Measurements from ENCODE around the gene KIAA0753. TPM values are rescaled to one million over a fixed set of nuclear protein-coding genes. Genes with fewer than 3 reads are reported as not detected.

KIAA0753 gene
- polyA plus RNA-seq, 1 donor (not counting 4 experiments of a cell fraction or from before 2014, with no cell fraction given) = 11.6 TPM

DNA sequence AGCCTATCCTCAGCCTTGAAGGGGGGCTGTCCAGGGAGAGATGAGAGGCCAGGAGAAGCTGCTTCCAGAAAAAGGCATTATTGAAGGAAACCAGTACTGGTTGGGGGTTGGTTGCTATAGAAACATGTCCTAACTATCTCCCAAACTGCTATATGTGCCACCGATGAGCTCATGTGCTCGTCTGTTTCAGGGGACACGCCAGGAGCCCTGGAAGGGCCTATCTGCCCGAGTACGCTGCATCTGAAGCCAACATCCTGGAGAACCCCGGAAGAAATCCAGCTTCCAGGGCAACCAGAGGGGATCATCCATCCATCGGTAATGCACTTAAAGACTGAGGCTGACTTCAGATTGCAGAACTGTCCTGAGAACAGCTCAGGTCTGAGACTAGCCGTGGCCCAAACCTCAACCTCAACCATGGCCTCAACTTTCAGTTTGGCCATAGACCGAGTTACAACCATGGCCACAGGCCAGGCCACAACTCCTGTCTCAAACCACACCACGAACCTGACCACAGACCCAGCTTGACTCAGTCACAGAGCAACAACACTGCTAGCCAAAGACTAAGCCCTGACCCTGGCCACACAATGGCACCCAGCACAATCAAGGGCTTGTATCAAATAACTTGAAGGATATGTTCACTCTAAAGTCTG is 94.3 kb downstream of the KIAA0753 start:
- no peaks in the 10 kb centered on the region for H3K9me1 ChIP-seq (ENCODE audit: control insufficient read depth, extremely low read depth, insufficient read depth, low read length)
- no peak for FAIRE-seq
- H3K79me2 ChIP-seq (ENCODE audit: control insufficient read depth, insufficient read depth, low read length) = no peaks in the 10 kb centered on the region
- H3K9me3 ChIP-seq (ENCODE audit: control insufficient read depth, low read depth, low read length) = no peaks in the 10 kb centered on the region
- H4K20me1 ChIP-seq (ENCODE audit: control insufficient read depth, extremely low read depth, insufficient read depth, low read length) = peaks cover 8% of the 10 kb centered on the region
- no peak overlapping the region for H3K4me3 ChIP-seq (ENCODE audit: control insufficient read depth in 2 of 3, extremely low read depth in 1 of 3, insufficient read depth in 2 of 3, low read depth in 1 of 3, low read length in 3 of 3)
- no peak for TF ChIP-seq EZH2 (IDR thresholded peaks at IDR 0.05; ENCODE audit: low read length)
- TF ChIP-seq, protein P1, sequence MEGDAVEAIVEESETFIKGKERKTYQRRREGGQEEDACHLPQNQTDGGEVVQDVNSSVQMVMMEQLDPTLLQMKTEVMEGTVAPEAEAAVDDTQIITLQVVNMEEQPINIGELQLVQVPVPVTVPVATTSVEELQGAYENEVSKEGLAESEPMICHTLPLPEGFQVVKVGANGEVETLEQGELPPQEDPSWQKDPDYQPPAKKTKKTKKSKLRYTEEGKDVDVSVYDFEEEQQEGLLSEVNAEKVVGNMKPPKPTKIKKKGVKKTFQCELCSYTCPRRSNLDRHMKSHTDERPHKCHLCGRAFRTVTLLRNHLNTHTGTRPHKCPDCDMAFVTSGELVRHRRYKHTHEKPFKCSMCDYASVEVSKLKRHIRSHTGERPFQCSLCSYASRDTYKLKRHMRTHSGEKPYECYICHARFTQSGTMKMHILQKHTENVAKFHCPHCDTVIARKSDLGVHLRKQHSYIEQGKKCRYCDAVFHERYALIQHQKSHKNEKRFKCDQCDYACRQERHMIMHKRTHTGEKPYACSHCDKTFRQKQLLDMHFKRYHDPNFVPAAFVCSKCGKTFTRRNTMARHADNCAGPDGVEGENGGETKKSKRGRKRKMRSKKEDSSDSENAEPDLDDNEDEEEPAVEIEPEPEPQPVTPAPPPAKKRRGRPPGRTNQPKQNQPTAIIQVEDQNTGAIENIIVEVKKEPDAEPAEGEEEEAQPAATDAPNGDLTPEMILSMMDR (optimal IDR thresholded peaks at IDR 0.05 in 1 of 3, IDR thresholded peaks at IDR 0.05 in 1 of 3, conservative IDR thresholded peaks at IDR 0.05 in 1 of 3; ENCODE audit: extremely low read depth in 1 of 3, insufficient read depth in 2 of 3, low read length in 3 of 3) = no peak
- no peak overlapping the region for H3K9ac ChIP-seq (ENCODE audit: control insufficient read depth, extremely low read depth, insufficient read depth, low read length)
- dilution Hi-C loops (cut with MboI; ENCODE audit: extremely low pct_ligation_motif_present, low sequenced_read_pairs) = no loop called here
- no peaks in the 10 kb centered on the region for H3K36me3 ChIP-seq (ENCODE audit: control insufficient read depth in 2 of 2, extremely low read depth in 1 of 2, insufficient read depth in 2 of 2, low read length in 2 of 2)
- no peak overlapping the region for H2AFZ ChIP-seq (ENCODE audit: control insufficient read depth, low read length)
- H3K4me1 ChIP-seq (ENCODE audit: control insufficient read depth, extremely low read depth, insufficient read depth, low read length) = peaks cover 30% of the 10 kb centered on the region
- DNase-seq (ENCODE audit: low read depth, low spot score) = no peak
- no peak overlapping the region for H3K27ac ChIP-seq (ENCODE audit: control insufficient read depth, insufficient read depth, low read length)
- no peaks in the 10 kb centered on the region for H3K27me3 ChIP-seq (ENCODE audit: control insufficient read depth, extremely low read depth, insufficient read depth, low read length)
- H3K4me2 ChIP-seq (ENCODE audit: control insufficient read depth, extremely low read depth, insufficient read depth, low read depth, low read length) = no peak overlapping the region

- Histone ChIP-seq H3K27ac (ENCODE audit: control insufficient read depth, insufficient read depth, low read length) (no peak overlapping the region), H3K79me2 (ENCODE audit: control insufficient read depth, insufficient read depth, low read length) (no peaks in the 10 kb centered on the region), H3K9me1 (ENCODE audit: control insufficient read depth, extremely low read depth, insufficient read depth, low read length) (no peaks in the 10 kb centered on the region), H3K4me1 (ENCODE audit: control insufficient read depth, extremely low read depth, insufficient read depth, low read length) (peaks cover 24% of the 10 kb centered on the region), H3K4me2 (ENCODE audit: control insufficient read depth, extremely low read depth, insufficient read depth, low read depth, low read length) (no peak overlapping the region), H3K9ac (ENCODE audit: control insufficient read depth, extremely low read depth, insufficient read depth, low read length) (no peak overlapping the region), H3K27me3 (ENCODE audit: control insufficient read depth, extremely low read depth, insufficient read depth, low read length) (no peaks in the 10 kb centered on the region), H3K9me3 (ENCODE audit: control insufficient read depth, low read depth, low read length) (no peaks in the 10 kb centered on the region), H3K4me3 (ENCODE audit: control insufficient read depth in 2 of 3, extremely low read depth in 1 of 3, insufficient read depth in 2 of 3, low read depth in 1 of 3, low read length in 3 of 3) (no peak overlapping the region), H3K36me3 (ENCODE audit: control insufficient read depth in 2 of 2, extremely low read depth in 1 of 2, insufficient read depth in 2 of 2, low read length in 2 of 2) (no peaks in the 10 kb centered on the region), H4K20me1 (ENCODE audit: control insufficient read depth, extremely low read depth, insufficient read depth, low read length) (peaks cover 8% of the 10 kb centered on the region), H2AFZ (ENCODE audit: control insufficient read depth, low read length) (no peak overlapping the region)
- dilution Hi-C loops (cut with MboI; ENCODE audit: extremely low pct_ligation_motif_present, low sequenced_read_pairs) = no loop called here
- no peak for TF ChIP-seq EZH2 (IDR thresholded peaks at IDR 0.05; ENCODE audit: low read length)
- TF ChIP-seq, protein P1 (optimal IDR thresholded peaks at IDR 0.05 in 1 of 3, IDR thresholded peaks at IDR 0.05 in 1 of 3, conservative IDR thresholded peaks at IDR 0.05 in 1 of 3; ENCODE audit: extremely low read depth in 1 of 3, insufficient read depth in 2 of 3, low read length in 3 of 3) = no peak
- DNase-seq (ENCODE audit: low read depth, low spot score) (no peak), FAIRE-seq (no peak)
Observed at GRCh38 chr17:6545291-6545690, 95.2 kb downstream of the KIAA0753 start.
